ENCODE measurements around the gene SLC37A1.

Gene SLC37A1

GRCh38 chr21:42546433-42546832 lies 32.8 kb downstream of the SLC37A1 start:
- no peak for DNase-seq

- DNase-seq: no peak
These were observed 33.6 kb downstream of the SLC37A1 start for GRCh38 chr21:42547001-42547905.

- no peak for DNase-seq
These were observed 34.3 kb downstream of the SLC37A1 start for GRCh38 chr21:42547906-42548365.

GRCh38 chr21:42548687-42549406 lies 35.2 kb downstream of the SLC37A1 start:
- DNase-seq: no peak

GRCh38 chr21:42550817-42551216 lies 37.2 kb downstream of the SLC37A1 start:
- DNase-seq: peak; percentile 91

- DNase-seq: no peak
These were observed 39.0 kb downstream of the SLC37A1 start for GRCh38 chr21:42552407-42553336.

GRCh38 chr21:42553435-42553834 lies 39.8 kb downstream of the SLC37A1 start:
- DNase-seq: no peak

- DNase-seq: no peak
These were observed 40.8 kb downstream of the SLC37A1 start for GRCh38 chr21:42554251-42554961.

GRCh38 chr21:42555756-42556438 lies 42.2 kb downstream of the SLC37A1 start:
- no peak for DNase-seq

- no peak for DNase-seq
These were observed 42.8 kb downstream of the SLC37A1 start for GRCh38 chr21:42556476-42556875.

- no peak for DNase-seq
These were observed 43.3 kb downstream of the SLC37A1 start for GRCh38 chr21:42556960-42557359.

GRCh38 chr21:42557420-42557819 lies 43.8 kb downstream of the SLC37A1 start:
- DNase-seq: no peak

GRCh38 chr21:42558368-42558767 lies 44.7 kb downstream of the SLC37A1 start:
- no peak for DNase-seq

- DNase-seq: no peak
These were observed 45.2 kb downstream of the SLC37A1 start for GRCh38 chr21:42558846-42559245.

- DNase-seq: no peak
These were observed 45.7 kb downstream of the SLC37A1 start for GRCh38 chr21:42559326-42559725.

- no peak for DNase-seq
These were observed 47.0 kb downstream of the SLC37A1 start for GRCh38 chr21:42560517-42561179.

- peak; percentile 66 for DNase-seq
These were observed 48.4 kb downstream of the SLC37A1 start for GRCh38 chr21:42561762-42562650.

- DNase-seq: no peak
These were observed 49.2 kb downstream of the SLC37A1 start for GRCh38 chr21:42562816-42563215.

- DNase-seq: no peak
These were observed 49.6 kb downstream of the SLC37A1 start for GRCh38 chr21:42563261-42563660.

GRCh38 chr21:42563686-42564085 lies 50.0 kb downstream of the SLC37A1 start:
- no peak for DNase-seq

Data from NCI-H2029 (cell line).